ENCODE data around the gene CPXM2.

DNA sequence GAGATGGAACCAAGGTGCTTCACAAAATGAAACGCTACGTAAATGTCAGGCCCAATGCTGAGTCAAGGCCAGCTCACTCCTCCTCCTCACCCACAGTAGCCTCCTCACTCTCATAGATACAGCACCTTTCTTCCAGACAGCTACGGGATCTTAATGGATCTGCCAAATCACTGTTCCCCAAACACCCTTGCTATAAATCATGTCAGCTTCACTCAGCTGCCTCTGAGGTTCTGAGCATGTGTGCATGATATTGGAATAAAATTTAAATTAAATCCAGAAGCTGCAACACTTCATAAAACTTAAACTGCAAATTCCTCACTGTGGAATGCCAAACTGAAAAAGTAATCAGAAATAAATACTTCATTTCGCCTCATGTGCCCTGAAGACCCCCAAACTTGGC, 14.7 kb upstream of the CPXM2 start:
- TF ChIP-seq, protein P1, sequence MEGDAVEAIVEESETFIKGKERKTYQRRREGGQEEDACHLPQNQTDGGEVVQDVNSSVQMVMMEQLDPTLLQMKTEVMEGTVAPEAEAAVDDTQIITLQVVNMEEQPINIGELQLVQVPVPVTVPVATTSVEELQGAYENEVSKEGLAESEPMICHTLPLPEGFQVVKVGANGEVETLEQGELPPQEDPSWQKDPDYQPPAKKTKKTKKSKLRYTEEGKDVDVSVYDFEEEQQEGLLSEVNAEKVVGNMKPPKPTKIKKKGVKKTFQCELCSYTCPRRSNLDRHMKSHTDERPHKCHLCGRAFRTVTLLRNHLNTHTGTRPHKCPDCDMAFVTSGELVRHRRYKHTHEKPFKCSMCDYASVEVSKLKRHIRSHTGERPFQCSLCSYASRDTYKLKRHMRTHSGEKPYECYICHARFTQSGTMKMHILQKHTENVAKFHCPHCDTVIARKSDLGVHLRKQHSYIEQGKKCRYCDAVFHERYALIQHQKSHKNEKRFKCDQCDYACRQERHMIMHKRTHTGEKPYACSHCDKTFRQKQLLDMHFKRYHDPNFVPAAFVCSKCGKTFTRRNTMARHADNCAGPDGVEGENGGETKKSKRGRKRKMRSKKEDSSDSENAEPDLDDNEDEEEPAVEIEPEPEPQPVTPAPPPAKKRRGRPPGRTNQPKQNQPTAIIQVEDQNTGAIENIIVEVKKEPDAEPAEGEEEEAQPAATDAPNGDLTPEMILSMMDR (IDR thresholded peaks at IDR 0.05; ENCODE audit: insufficient read depth, low read length, poor library complexity, severe bottlenecking) = no peak
- no peak for TF ChIP-seq EZH2phosphoT487 (conservative IDR thresholded peaks at IDR 0.05; ENCODE audit: low read length)

All from SU-DHL-6 (cell line).